H9 (cell line): ENCODE data around the gene KDM4C. TPM values are rescaled to one million over a fixed set of nuclear protein-coding genes. Genes with fewer than 3 reads are reported as not detected.

Source experiments
- DNase-seq: peaks from one replicate; pipeline ENCODE4 v3.0.0-alpha.2; 2017
- H2AFZ ChIP-seq: one replicate; pipeline ENCODE4 v1.6.1; 2013; ENCODE audit warnings: mild to moderate bottlenecking, low read length, control low read depth, moderate library complexity
- H2AK5ac ChIP-seq: 2 replicates; pipeline ENCODE4 v1.6.1; 2013; ENCODE audit warnings: low read length, control low read depth, mixed read lengths; ENCODE audit not compliant: insufficient read length
- H2BK120ac ChIP-seq: one replicate; pipeline ENCODE4 v1.6.1; 2013; ENCODE audit warnings: low read depth, mild to moderate bottlenecking, low read length, control low read depth, inconsistent platforms; ENCODE audit not compliant: poor library complexity, severe bottlenecking
- H2BK12ac ChIP-seq: 2 replicates; pipeline ENCODE4 v1.6.1; 2013; ENCODE audit warnings: low read length, control low read depth, mixed read lengths, low read depth; ENCODE audit not compliant: insufficient read length
- H2BK15ac ChIP-seq: 2 replicates; pipeline ENCODE4 v1.6.1; 2013; ENCODE audit warnings: low read depth, low read length, control low read depth
- H2BK20ac ChIP-seq: one replicate; pipeline ENCODE4 v1.6.1; 2013; ENCODE audit warnings: low read depth, mild to moderate bottlenecking, low read length, control low read depth, inconsistent platforms; ENCODE audit not compliant: poor library complexity, severe bottlenecking
- H2BK5ac ChIP-seq: 2 replicates; pipeline ENCODE4 v1.6.1; 2013; ENCODE audit warnings: low read length, control low read depth, mixed read lengths; ENCODE audit not compliant: insufficient read length
- H3K14ac ChIP-seq: 2 replicates; pipeline ENCODE4 v1.6.1; 2013; ENCODE audit warnings: low read length, control low read depth; ENCODE audit not compliant: insufficient read depth
- H3K18ac ChIP-seq: 2 replicates; pipeline ENCODE4 v1.6.1; 2013; ENCODE audit warnings: low read depth, mild to moderate bottlenecking, mixed read lengths, low read length, control low read depth; ENCODE audit not compliant: insufficient read length
- H3K23ac ChIP-seq: 2 replicates; pipeline ENCODE4 v1.6.1; 2013; ENCODE audit warnings: low read length, control low read depth, mixed read lengths, low read depth; ENCODE audit not compliant: insufficient read length
- H3K23me2 ChIP-seq: 2 replicates; pipeline ENCODE4 v1.6.1; 2013; ENCODE audit warnings: low read depth, mild to moderate bottlenecking, mixed read lengths, low read length, control low read depth; ENCODE audit not compliant: insufficient read length, poor library complexity, severe bottlenecking
- H3K27ac ChIP-seq: 2 replicates; pipeline ENCODE4 v1.5.1; 2013; ENCODE audit warnings: low read length, control low read depth, mixed read lengths, low read depth; ENCODE audit not compliant: insufficient read length
- H3K27me3 ChIP-seq: 2 replicates; pipeline ENCODE4 v1.6.1; 2013; ENCODE audit warnings: low read length, control low read depth, inconsistent platforms; ENCODE audit not compliant: insufficient read depth
- H3K4ac ChIP-seq: 2 replicates; pipeline ENCODE4 v1.6.1; 2013; ENCODE audit warnings: low read depth, mild to moderate bottlenecking, control low read depth, inconsistent platforms, low read length, moderate library complexity
- H3K4me1 ChIP-seq: 2 replicates; pipeline ENCODE4 v1.6.1; 2013; ENCODE audit warnings: low read length, control low read depth, inconsistent platforms; ENCODE audit not compliant: insufficient read depth
- H3K4me2 ChIP-seq: 2 replicates; pipeline ENCODE4 v1.6.1; 2013; ENCODE audit warnings: low read length, control low read depth, mixed read lengths; ENCODE audit not compliant: insufficient read length, insufficient read depth
- H3K56ac ChIP-seq: 2 replicates; pipeline ENCODE4 v1.6.1; 2013; ENCODE audit warnings: low read depth, mild to moderate bottlenecking, mixed read lengths, low read length, control low read depth; ENCODE audit not compliant: insufficient read length
- H3K79me1 ChIP-seq: 2 replicates; pipeline ENCODE4 v1.6.1; 2013; ENCODE audit warnings: low read depth, mild to moderate bottlenecking, moderate library complexity, low read length, control low read depth, inconsistent platforms; ENCODE audit not compliant: insufficient read depth, poor library complexity, severe bottlenecking
- H3K79me2 ChIP-seq: 2 replicates; pipeline ENCODE4 v1.6.1; 2013; ENCODE audit warnings: low read length, control low read depth, inconsistent platforms; ENCODE audit not compliant: insufficient read depth
- H3K9ac ChIP-seq: 2 replicates; pipeline ENCODE4 v1.6.1; 2013; ENCODE audit warnings: low read length, control low read depth, mixed read lengths; ENCODE audit not compliant: insufficient read length; ENCODE audit errors: extremely low read depth
- H3K9me3 ChIP-seq: one replicate; pipeline ENCODE4 v1.6.1; 2013; ENCODE audit warnings: low read depth, low read length, inconsistent platforms; ENCODE audit not compliant: control insufficient read depth
- H3T11ph ChIP-seq: one replicate; pipeline ENCODE4 v1.6.1; 2013; ENCODE audit warnings: mild to moderate bottlenecking, low read length, control low read depth, inconsistent platforms
- H4K20me1 ChIP-seq: one replicate; pipeline ENCODE4 v1.6.1; 2013; ENCODE audit not compliant: control insufficient read depth, insufficient read length, insufficient read depth
- H4K5ac ChIP-seq: 2 replicates; pipeline ENCODE4 v1.6.1; 2013; ENCODE audit warnings: low read depth, mild to moderate bottlenecking, mixed read lengths, low read length, control low read depth; ENCODE audit not compliant: insufficient read length
- H4K8ac ChIP-seq: replicated peaks from 2 replicates; pipeline ENCODE4 v1.6.1; 2013; ENCODE audit warnings: low read length, control low read depth, mixed read lengths, low read depth; ENCODE audit not compliant: insufficient read length
- H4K91ac ChIP-seq: 2 replicates; pipeline ENCODE4 v1.6.1; 2013; ENCODE audit warnings: low read depth, mild to moderate bottlenecking, moderate library complexity, mixed read lengths, low read length, control low read depth; ENCODE audit not compliant: insufficient read length
- H3K27ac Mint-ChIP-seq, 3 experiments: 2 replicates in 2 of 3; 3 replicates in 1 of 3; pipeline ENCODE4 v1.8.0; 2020 to 2021; ENCODE audit warnings: mixed read lengths in 3 of 3, mild to moderate bottlenecking in 1 of 3, moderate library complexity in 1 of 3
- H3K27me3 Mint-ChIP-seq: 2 replicates; pipeline ENCODE4 v1.8.0; 2021; ENCODE audit warnings: low read depth, mild to moderate bottlenecking, moderate library complexity, mixed read lengths
- H3K36me3 Mint-ChIP-seq, 3 experiments: 2 replicates in 2 of 3; 3 replicates in 1 of 3; pipeline ENCODE4 v1.8.0; 2020 to 2021; ENCODE audit warnings: low read depth in 3 of 3, mixed read lengths in 3 of 3; ENCODE audit not compliant: insufficient read depth in 1 of 3
- H3K4me1 Mint-ChIP-seq, 2 experiments: 2 replicates each; pipeline ENCODE4 v1.8.0; 2020; ENCODE audit warnings: mixed read lengths in 2 of 2
- H3K4me3 Mint-ChIP-seq, 2 experiments: 2 replicates in 1 of 2; 3 replicates in 1 of 2; pipeline ENCODE4 v1.8.0; 2020 to 2021; ENCODE audit warnings: mild to moderate bottlenecking in 2 of 2, mixed read lengths in 2 of 2, moderate library complexity in 1 of 2
- H3K9me3 Mint-ChIP-seq, 2 experiments: 2 replicates in 1 of 2; 3 replicates in 1 of 2; pipeline ENCODE4 v1.8.0; 2020; ENCODE audit warnings: mild to moderate bottlenecking in 2 of 2, mixed read lengths in 2 of 2, moderate library complexity in 1 of 2
- CTCF ChIP-seq: fragments of 200-600 bp; sonication (generic); conservative IDR thresholded peaks from 3 replicates; pipeline ENCODE4 v1.8.0; 2021; ENCODE audit warnings: antibody characterized with exemption, mild to moderate bottlenecking
- WGBS: extraction: QIAGEN DNeasy Blood & Tissue Kit; methylation state at CpG from one replicate; pipeline ENCODE4 v1.1.7; 2013; ENCODE audit warnings: missing lambda C conversion rate, low lambda C conversion rate, mixed read lengths; ENCODE audit not compliant: insufficient read length; ENCODE audit errors: extremely low coverage; 5-methylcytosine and 5-hydroxymethylcytosine counted together
- total RNA-seq: library from RNA; stranded (reverse); gene quantifications from 2 replicates; pipeline ENCODE4 v1.2.1, GENCODE V29; 2021

Gene KDM4C
- total RNA-seq, 1 experiment from 2014 or later, result 24.0 TPM

GRCh38 chr9:6811436-6811835 is 53.7 kb downstream of the KDM4C start:
- no peak overlapping the region for H3K18ac ChIP-seq
- no peak overlapping the region for H3K4me2 ChIP-seq
- H4K91ac ChIP-seq, result no peak overlapping the region
- no CpG with 5 or more reads among the region's 4 CpGs for WGBS
- H2AFZ ChIP-seq, result no peak overlapping the region
- H3K27me3 ChIP-seq, result no peaks in the 10 kb centered on the region
- H2BK12ac ChIP-seq, result no peak overlapping the region
- no peaks in the 10 kb centered on the region for H3K4me1 ChIP-seq
- H2AK5ac ChIP-seq, result no peak overlapping the region
- no peak overlapping the region for H3K23ac ChIP-seq
- H2BK120ac ChIP-seq, result no peak overlapping the region
- peaks cover 0 to 4% of the 10 kb centered on the region in 2 experiments; a peak in 2 of 4 replicates for H3K4me1 Mint-ChIP-seq
- H3K9me3 ChIP-seq, result no peaks in the 10 kb centered on the region
- H3K14ac ChIP-seq, result no peak overlapping the region
- H3K27me3 Mint-ChIP-seq, result no peaks in the 10 kb centered on the region
- no peak overlapping the region for H4K5ac ChIP-seq
- no peak for TF ChIP-seq CTCF
- no peak overlapping the region for H4K8ac ChIP-seq
- H3K23me2 ChIP-seq, result no peaks in the 10 kb centered on the region
- no peak for DNase-seq
- H2BK20ac ChIP-seq, result no peak overlapping the region
- H3K9ac ChIP-seq, result no peak overlapping the region
- H2BK15ac ChIP-seq, result no peak overlapping the region
- no peak overlapping the region for H3K4me3 Mint-ChIP-seq
- H3K27ac Mint-ChIP-seq, result no peak overlapping the region
- H3K27ac ChIP-seq, result no peak overlapping the region
- H3K9me3 Mint-ChIP-seq, result peaks cover 6 to 12% of the 10 kb centered on the region in 2 experiments
- H3T11ph ChIP-seq, result no peak overlapping the region
- H3K79me2 ChIP-seq, result no peaks in the 10 kb centered on the region
- H3K79me1 ChIP-seq, result no peaks in the 10 kb centered on the region
- H2BK5ac ChIP-seq, result no peak overlapping the region
- H3K4ac ChIP-seq, result no peak overlapping the region
- H3K56ac ChIP-seq, result no peak overlapping the region
- H4K20me1 ChIP-seq, result no peaks in the 10 kb centered on the region
- H3K36me3 Mint-ChIP-seq, result peaks cover 8 to 12% (median 11%) of the 10 kb centered on the region in 3 experiments; a peak in 6 of 7 replicates
